Neutrophil (primary cell): Measurements from ENCODE around the gene ZXDC.

ENCODE experiments used
- H3K27ac ChIP-seq: fragments of 200-600 bp; sonication (generic); 2 replicates; pipeline ENCODE4 v1.5.1; 2016; ENCODE audit warnings: mild to moderate bottlenecking, moderate library complexity
- H3K27me3 ChIP-seq: fragments of 200-600 bp; sonication (generic); 2 replicates; pipeline ENCODE4 v1.6.0; 2016; ENCODE audit warnings: mild to moderate bottlenecking
- H3K36me3 ChIP-seq: fragments of 200-600 bp; sonication (generic); 2 replicates; pipeline ENCODE4 v1.5.1; 2017
- H3K4me1 ChIP-seq, 2 experiments: fragments of 200-600 bp in 1 of 2; sonication (generic) in 1 of 2; 1 replicate in 1 of 2; 2 replicates in 1 of 2; pipeline versions ENCODE4 v1.5.1 to v1.6.1; 2013 to 2016; ENCODE audit warnings: low read depth in 1 of 2, low read length in 1 of 2, mild to moderate bottlenecking in 1 of 2, moderate library complexity in 1 of 2; ENCODE audit not compliant: control insufficient read depth in 1 of 2, insufficient read depth in 1 of 2
- H3K4me3 ChIP-seq, 2 experiments: fragments of 200-600 bp in 1 of 2; sonication (generic) in 1 of 2; 1 replicate in 1 of 2; 2 replicates in 1 of 2; pipeline ENCODE4 v1.5.1; 2013 to 2016; ENCODE audit warnings: low read depth in 1 of 2, low read length in 1 of 2, mild to moderate bottlenecking in 1 of 2, moderate library complexity in 1 of 2
- H3K9me3 ChIP-seq: fragments of 200-600 bp; sonication (generic); 2 replicates; pipeline ENCODE4 v1.5.1; 2016
- TF ChIP-seq, protein P1 (sequence below): fragments of 200-600 bp; sonication (generic); IDR thresholded peaks from 2 replicates; pipeline ENCODE4 v1.5.1; 2016; ENCODE audit warnings: antibody characterized with exemption

Gene ZXDC

GRCh38 chr3:126507886-126508285 is 32.2 kb upstream of the ZXDC start:
- TF ChIP-seq, protein P1, sequence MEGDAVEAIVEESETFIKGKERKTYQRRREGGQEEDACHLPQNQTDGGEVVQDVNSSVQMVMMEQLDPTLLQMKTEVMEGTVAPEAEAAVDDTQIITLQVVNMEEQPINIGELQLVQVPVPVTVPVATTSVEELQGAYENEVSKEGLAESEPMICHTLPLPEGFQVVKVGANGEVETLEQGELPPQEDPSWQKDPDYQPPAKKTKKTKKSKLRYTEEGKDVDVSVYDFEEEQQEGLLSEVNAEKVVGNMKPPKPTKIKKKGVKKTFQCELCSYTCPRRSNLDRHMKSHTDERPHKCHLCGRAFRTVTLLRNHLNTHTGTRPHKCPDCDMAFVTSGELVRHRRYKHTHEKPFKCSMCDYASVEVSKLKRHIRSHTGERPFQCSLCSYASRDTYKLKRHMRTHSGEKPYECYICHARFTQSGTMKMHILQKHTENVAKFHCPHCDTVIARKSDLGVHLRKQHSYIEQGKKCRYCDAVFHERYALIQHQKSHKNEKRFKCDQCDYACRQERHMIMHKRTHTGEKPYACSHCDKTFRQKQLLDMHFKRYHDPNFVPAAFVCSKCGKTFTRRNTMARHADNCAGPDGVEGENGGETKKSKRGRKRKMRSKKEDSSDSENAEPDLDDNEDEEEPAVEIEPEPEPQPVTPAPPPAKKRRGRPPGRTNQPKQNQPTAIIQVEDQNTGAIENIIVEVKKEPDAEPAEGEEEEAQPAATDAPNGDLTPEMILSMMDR, result no peak
- Histone ChIP-seq H3K36me3 (no peaks in the 10 kb centered on the region), H3K9me3 (no peaks in the 10 kb centered on the region), H3K27me3 (no peaks in the 10 kb centered on the region), H3K4me1 (no peaks in the 10 kb centered on the region), H3K27ac (no peak overlapping the region), H3K4me3 (no peak overlapping the region)

GRCh38 chr3:126503701-126504100 is 28.0 kb upstream of the ZXDC start:
- Histone ChIP-seq H3K27ac (no peak overlapping the region), H3K36me3 (no peaks in the 10 kb centered on the region), H3K27me3 (no peaks in the 10 kb centered on the region), H3K9me3 (no peaks in the 10 kb centered on the region), H3K4me1 (no peaks in the 10 kb centered on the region), H3K4me3 (no peak overlapping the region)
- TF ChIP-seq, protein P1, result no peak

GRCh38 chr3:126502656-126503055 is 27.0 kb upstream of the ZXDC start:
- Histone ChIP-seq H3K27ac (no peak overlapping the region), H3K9me3 (no peaks in the 10 kb centered on the region), H3K4me1 (peaks cover 3 to 5% of the 10 kb centered on the region in 2 experiments), H3K4me3 (no peak overlapping the region), H3K27me3 (no peaks in the 10 kb centered on the region), H3K36me3 (no peaks in the 10 kb centered on the region)
- TF ChIP-seq, protein P1, result no peak

DNA sequence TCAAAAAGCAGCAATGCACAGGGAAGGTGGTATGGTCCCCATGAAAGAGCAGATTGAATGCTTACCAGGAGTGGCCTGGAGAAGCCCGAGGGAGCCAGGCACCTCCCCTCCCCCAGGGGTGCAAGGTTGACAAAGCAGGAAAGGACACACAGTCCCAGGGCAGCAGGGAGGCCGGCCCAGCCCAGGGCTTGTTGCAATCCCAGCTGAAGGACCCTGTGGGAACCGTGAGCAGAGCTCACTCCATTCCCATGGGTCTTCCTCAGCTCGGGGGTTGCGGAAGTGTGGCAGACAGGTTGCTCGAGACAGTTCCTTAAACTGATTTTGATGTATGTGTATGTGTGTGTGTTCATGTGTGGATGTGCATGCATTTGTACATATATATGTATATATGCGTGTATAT is 26.0 kb upstream of the ZXDC start:
- Histone ChIP-seq H3K27me3 (no peaks in the 10 kb centered on the region), H3K27ac (no peak overlapping the region), H3K4me1 (peaks cover 12 to 14% of the 10 kb centered on the region in 2 experiments), H3K4me3 (no peak overlapping the region), H3K9me3 (no peaks in the 10 kb centered on the region), H3K36me3 (no peaks in the 10 kb centered on the region)
- TF ChIP-seq, protein P1, result no peak

GRCh38 chr3:126501054-126501453 is 25.4 kb upstream of the ZXDC start:
- Histone ChIP-seq H3K36me3 (no peaks in the 10 kb centered on the region), H3K9me3 (no peaks in the 10 kb centered on the region), H3K4me1 (peaks cover 14 to 19% of the 10 kb centered on the region in 2 experiments), H3K27ac (no peak overlapping the region), H3K27me3 (no peaks in the 10 kb centered on the region), H3K4me3 (no peak overlapping the region)
- TF ChIP-seq, protein P1, result no peak

DNA sequence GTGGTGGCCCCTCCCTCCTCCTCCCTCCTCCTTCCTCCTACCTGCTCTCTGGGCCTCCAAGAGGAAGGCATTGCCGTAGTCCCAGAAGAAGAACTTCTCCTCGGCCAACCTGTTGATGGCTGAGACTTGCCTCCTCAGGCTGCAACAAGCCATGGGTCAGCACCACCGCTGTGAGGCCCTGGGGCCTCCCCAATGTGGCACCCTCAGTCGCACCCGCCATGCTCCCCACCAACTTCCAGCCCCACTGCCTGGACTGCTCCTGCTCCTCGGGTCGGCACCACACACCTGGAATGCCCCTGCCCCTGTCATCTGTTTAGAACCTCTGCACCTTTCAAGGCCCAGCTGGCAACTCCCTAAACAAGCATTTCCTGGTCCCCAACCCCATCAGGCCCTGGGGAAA is 24.3 kb upstream of the ZXDC start:
- TF ChIP-seq, protein P1, result no peak
- Histone ChIP-seq H3K27ac (no peak overlapping the region), H3K4me1 (peaks cover 14 to 19% of the 10 kb centered on the region in 2 experiments), H3K4me3 (no peak overlapping the region), H3K9me3 (no peaks in the 10 kb centered on the region), H3K36me3 (no peaks in the 10 kb centered on the region), H3K27me3 (no peaks in the 10 kb centered on the region)
